ENCODE measurements around the gene NIPBL. TPM values are rescaled to one million over a fixed set of nuclear protein-coding genes. Genes with fewer than 3 reads are reported as not detected.
"Not testable (repeated sequence)": the region's sequence is repeated elsewhere in the genome, so short reads cannot be mapped to it uniquely, and the experiment has no call there.

NIPBL gene
- total RNA-seq, 1 donor from 2014 or later, result 28.9 TPM

DNA sequence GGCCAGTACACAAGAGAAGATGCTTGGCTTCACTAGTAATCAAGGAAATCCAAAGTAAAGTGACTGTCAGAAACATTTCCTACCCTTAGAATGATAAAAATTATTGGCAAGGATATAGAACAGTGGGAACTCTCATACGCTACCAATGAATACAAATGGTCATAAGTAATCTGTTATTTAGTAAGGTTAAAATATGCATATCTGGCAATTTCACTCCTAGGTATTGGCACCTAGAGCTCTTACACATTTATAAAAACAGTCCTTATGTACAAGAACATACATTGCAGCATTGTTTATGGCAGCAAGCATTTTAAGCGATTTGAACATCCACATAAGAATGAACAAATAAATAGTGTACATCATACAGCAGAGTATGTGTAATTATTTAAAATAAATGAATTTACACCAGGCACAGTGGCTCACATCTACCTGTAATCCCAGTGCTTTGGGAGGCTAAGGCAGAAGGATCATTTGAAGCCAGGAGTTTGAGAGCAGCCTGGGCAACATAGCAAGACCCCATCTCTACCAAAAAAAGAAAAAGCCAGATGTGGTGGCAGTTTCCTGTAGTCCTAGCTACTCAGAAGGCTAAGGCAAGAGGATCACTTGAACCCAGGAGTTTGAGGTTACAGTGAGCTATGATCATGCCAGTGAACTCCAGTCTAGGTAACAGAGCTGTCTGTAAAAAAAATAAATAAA, 93.3 kb downstream of the NIPBL start:
- intact Hi-C loops (cut with DNase I), result no loop called here
- no peak for DNase-seq
- ATAC-seq (ENCODE audit: poor library complexity), result no peak

GRCh38 chr5:36978196-36978595, 101.6 kb downstream of the NIPBL start:
- DNase-seq, result no peak
- no peak for ATAC-seq (ENCODE audit: poor library complexity)
- intact Hi-C loops (cut with DNase I), result no loop called here

DNA sequence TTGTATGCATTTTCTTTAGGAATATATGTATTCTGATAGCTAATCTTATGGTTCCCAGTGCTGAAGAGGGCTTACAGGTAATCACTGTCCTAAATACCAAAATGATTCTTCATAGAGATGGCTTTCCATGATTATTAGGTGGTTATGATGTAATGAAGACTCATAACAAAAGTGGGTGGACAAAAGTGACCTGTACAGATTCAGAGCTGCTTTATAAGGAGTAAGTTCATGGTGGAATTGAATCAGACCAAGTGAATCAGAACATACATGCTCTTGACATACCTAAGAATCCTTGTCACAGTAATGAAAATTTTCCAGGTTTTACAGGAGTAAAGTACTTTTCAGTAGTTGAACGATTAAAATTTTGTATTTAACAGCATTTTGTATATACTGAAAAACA, 105.6 kb downstream of the NIPBL start:
- ATAC-seq (ENCODE audit: poor library complexity) (no peak), DNase-seq (no peak)
- intact Hi-C loops (cut with DNase I), result no loop called here

- DNase-seq (no peak), ATAC-seq (ENCODE audit: poor library complexity) (no peak)
- intact Hi-C loops (cut with DNase I), result no loop called here
These were observed 108.8 kb downstream of the NIPBL start for GRCh38 chr5:36985387-36985786.

GRCh38 chr5:36988396-36988795, 111.8 kb downstream of the NIPBL start:
- intact Hi-C loops (cut with DNase I), result no loop called here

DNA sequence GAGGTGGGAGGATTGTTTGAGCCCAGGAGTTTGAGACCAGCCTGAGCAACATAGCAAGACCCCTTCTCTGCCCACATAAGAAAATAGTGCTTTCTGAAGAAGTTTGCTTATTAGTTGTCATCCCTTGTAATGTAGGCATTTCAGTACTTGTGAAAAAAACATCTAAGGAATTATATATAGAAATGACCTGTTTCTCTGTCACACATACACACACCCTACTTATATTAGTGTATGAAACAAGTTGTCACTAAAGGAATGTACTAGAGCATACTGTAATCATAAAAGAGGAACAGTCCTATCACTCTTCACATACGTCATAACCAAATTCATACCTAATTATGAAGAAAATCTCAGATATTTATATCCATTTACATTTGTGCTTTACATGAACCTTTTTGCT, 122.0 kb downstream of the NIPBL start:
- no peak for ATAC-seq (ENCODE audit: poor library complexity)
- DNase-seq, result no peak
- intact Hi-C loops (cut with DNase I), result no loop called here

More at GRCh38 chr5:36988396-36988795, 111.8 kb downstream of the NIPBL start:
- DNase-seq (no peak), ATAC-seq (ENCODE audit: poor library complexity) (no peak)

- intact Hi-C loops (cut with DNase I), result loop anchor here (10.0 kb wide), 1 partner anchor 267 kb away; no protein-coding TSS in a partner anchor
- DNase-seq, result no peak
- no peak for ATAC-seq (ENCODE audit: poor library complexity)
These were observed 125.7 kb downstream of the NIPBL start for GRCh38 chr5:37002176-37002751.

GRCh38 chr5:37005252-37005651, 128.7 kb downstream of the NIPBL start:
- DNase-seq (no peak), ATAC-seq (ENCODE audit: poor library complexity) (no peak)
- intact Hi-C loops (cut with DNase I), result loop anchor here (10.0 kb wide), 1 partner anchor 270 kb away; no protein-coding TSS in a partner anchor

DNA sequence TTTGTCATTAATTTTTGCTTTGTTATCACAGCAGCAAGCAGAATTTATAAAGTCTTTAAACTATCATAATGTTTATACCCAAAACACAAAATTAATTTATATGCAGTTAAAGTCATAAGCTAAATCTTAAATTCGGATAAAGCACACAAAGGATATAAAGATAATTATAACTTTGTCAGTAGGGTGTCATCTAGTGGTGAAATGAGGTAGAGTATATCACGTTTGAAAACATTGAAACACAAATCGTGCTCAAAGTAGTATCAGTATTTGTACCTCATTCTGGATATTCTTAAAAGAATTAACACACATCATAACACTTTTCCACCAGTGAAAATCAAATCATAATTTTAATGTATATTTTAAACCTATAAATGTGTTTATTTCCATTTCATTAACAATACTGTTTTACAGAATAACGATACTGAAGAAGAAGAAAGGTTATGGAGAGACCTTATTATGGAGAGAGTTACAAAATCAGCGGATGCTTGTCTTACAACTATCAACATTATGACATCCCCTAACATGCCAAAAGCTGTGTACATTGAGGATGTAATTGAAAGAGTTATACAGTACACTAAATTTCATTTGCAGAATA, 129.5 kb downstream of the NIPBL start:
- ATAC-seq (ENCODE audit: poor library complexity), result peak; percentile 51
- no peak for DNase-seq
- intact Hi-C loops (cut with DNase I), result loop anchor here (10.0 kb wide), 1 partner anchor 271 kb away; no protein-coding TSS in a partner anchor

GRCh38 chr5:37013181-37013580, 136.6 kb downstream of the NIPBL start:
- DNase-seq; intact Hi-C loops (cut with DNase I); ATAC-seq (ENCODE audit: poor library complexity): not testable (repeated sequence)

- no peak for ATAC-seq (ENCODE audit: poor library complexity)
- no peak for DNase-seq
- intact Hi-C loops (cut with DNase I), result no loop called here
These were observed 137.8 kb downstream of the NIPBL start for GRCh38 chr5:37014321-37014720.

DNA sequence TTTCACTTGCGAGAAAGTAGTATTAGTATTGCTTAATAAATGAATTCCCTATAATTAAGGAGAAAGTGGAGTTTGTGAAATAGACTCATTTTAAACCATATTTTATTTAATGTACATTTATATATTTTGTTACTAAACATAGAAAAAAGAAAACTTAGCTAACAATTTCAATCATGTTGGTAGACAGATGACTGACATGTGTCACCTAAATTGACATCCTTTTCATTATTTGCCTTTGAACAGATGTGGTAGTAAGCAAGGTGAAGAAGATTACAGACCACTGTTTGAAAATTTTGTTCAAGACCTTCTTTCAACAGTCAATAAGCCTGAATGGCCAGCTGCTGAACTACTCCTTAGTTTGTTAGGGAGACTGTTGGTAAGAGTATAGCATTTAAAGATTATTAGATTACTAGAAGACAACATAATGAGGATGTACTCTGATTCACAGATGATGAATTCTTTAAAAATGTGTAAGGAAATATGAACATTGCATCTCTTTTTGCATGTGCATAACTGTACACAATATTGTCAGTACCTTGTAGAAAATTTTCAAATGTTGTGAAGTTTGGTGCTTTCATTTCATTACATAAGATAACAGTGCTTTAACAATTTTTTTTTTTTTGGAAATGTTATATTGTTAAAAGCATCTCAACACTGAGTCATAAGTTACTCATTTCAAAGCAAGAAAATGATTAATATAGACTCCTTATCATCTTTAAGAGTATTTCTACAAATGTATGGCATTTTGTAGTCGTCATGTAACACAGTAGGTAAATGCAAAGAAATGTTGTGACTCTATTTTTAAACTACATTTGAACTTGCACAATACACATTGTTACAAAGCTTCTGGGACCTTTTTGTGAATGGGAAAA, 139.5 kb downstream of the NIPBL start:
- no peak for DNase-seq
- intact Hi-C loops (cut with DNase I), result no loop called here
- ATAC-seq (ENCODE audit: poor library complexity), result no peak

- ATAC-seq (ENCODE audit: poor library complexity) (no peak), DNase-seq (no peak)
These were observed 152.3 kb downstream of the NIPBL start for GRCh38 chr5:37028910-37029309.

DNA sequence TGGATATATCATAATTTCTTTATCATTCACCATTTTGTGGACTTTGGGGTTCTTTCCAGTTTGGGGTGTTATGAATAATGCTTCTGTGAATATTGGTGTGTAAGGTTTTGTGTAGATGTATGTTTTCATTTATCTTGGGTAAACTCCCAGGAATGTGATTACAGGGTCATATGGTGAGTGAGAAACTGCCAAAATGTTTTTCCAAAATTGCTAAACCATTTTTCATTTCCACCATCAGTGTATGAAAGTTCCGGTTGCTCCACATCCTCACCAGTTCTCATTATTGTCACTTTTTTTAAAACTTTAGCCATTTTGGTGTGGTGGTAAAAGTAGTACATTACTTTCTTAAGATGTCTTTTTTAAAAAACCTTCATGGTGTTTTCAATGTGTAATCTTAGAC, 152.9 kb downstream of the NIPBL start:
- ATAC-seq (ENCODE audit: poor library complexity), result no peak
- intact Hi-C loops (cut with DNase I), result loop anchor here (10.0 kb wide), 1 partner anchor 145 kb away; no protein-coding TSS in a partner anchor

More at GRCh38 chr5:37028910-37029309, 152.3 kb downstream of the NIPBL start:
- intact Hi-C loops (cut with DNase I), result loop anchor here (10.0 kb wide), 1 partner anchor 146 kb away; no protein-coding TSS in a partner anchor

GRCh38 chr5:37034955-37035354, 158.4 kb downstream of the NIPBL start:
- intact Hi-C loops (cut with DNase I), result no loop called here
- ATAC-seq (ENCODE audit: poor library complexity) (no peak), DNase-seq (no peak)

More for the DNA sequence above, 152.9 kb downstream of the NIPBL start:
- DNase-seq, result no peak

DNA sequence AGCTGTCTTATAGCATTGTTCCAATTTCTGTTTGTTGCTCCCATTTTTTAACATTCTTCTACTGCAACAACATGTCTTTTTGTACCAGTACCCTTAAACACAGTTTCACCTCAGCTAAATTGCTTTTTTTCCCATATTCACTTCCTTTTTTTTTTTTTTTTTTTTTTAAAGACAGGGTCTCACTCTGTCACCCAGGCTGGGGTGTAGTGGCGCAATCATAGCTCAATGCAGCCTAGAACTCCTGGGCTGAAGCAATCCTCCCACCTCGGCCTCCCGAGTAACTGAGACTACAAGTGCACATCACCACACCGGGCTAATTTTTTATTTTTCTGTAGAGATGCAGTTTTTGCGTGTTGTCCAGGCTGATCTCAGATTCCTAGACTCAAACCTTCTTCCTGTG, 161.3 kb downstream of the NIPBL start:
- no peak for ATAC-seq (ENCODE audit: poor library complexity)
- no peak for DNase-seq
- intact Hi-C loops (cut with DNase I), result no loop called here

DNA sequence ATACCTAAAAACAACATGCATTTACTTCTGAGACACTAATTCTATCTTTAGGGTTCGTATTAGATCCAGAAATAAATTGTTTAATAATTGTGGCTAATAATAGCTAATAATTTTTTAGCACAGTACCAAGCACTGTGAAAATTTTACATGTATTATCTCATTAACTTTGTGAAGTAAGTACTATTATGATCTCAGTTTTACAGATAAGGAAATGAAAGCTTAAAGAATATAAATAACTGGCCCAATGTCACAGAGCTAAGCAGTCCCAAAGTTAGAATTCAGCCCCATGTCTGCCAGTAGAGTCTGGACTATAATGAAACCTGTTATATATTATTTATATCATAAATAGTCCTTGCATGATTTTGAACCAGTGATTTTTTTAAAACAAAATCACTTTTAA, 163.3 kb downstream of the NIPBL start:
- intact Hi-C loops (cut with DNase I), result no loop called here
- ATAC-seq (ENCODE audit: poor library complexity), result no peak
- no peak for DNase-seq

DNA sequence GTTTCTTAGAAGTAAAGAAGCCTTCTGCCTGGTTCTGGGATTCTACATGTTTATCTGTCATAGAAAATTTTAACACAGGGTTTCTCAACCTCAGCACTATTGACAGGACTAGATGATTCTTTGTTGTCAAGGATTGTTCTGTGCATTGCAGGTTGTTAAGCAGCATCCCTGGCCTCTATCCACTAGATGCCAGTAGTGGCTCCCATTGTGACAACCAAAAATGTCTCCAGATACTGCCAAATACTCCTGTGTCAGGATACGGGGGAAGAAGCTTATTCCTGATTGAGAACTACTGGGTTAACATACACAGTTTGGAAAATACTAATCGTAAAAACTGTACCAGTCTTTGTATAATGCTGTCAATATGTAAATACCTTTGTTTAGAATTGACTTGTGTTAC, 167.1 kb downstream of the NIPBL start:
- intact Hi-C loops (cut with DNase I), result no loop called here
- ATAC-seq (ENCODE audit: poor library complexity) (no peak), DNase-seq (no peak)

DNA sequence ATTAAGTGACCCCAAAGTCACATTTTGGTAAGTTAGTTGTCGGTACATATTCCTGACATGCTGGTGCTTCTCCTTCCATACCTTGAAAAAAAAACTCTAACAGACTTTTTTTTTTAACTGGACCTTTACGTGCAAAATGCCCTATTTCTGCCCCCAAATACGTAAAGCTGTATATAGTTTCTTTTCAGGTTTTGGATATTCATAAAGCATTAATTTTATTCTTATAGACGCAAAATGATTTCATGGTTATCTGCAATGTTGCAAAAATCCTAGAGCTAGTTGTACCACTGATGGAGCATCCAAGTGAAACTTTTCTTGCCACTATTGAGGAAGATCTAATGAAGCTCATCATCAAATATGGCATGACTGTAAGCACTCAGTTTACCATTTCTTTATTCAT, 167.6 kb downstream of the NIPBL start:
- no peak for ATAC-seq (ENCODE audit: poor library complexity)
- intact Hi-C loops (cut with DNase I), result no loop called here
- no peak for DNase-seq
